ENCODE data around the gene SLC35F1.
"Not testable (repeated sequence)": the region's sequence is repeated elsewhere in the genome, so short reads cannot be mapped to it uniquely, and the experiment has no call there.

The SLC35F1 gene

GRCh38 chr6:118029967-118030366, 122.9 kb downstream of the SLC35F1 start:
- Histone ChIP-seq H3K27ac (ENCODE audit: low read depth, low read length) (no peak overlapping the region), H3K4me1 (ENCODE audit: control insufficient read depth in 5 of 5, insufficient read depth in 5 of 5, low read length in 5 of 5) (no peaks in the 10 kb centered on the region), H3K4me3 (ENCODE audit: low read depth in 1 of 5, low read length in 5 of 5) (no peak overlapping the region), H3K9me3 (ENCODE audit: control insufficient read depth in 5 of 5, low read length in 5 of 5) (peaks cover 0 to 2% (median 0%) of the 10 kb centered on the region in 5 donors), H3K36me3 (ENCODE audit: control insufficient read depth in 5 of 5, insufficient read depth in 5 of 5, low read length in 5 of 5) (no peaks in the 10 kb centered on the region), H3K9ac (ENCODE audit: low read length in 5 of 5) (no peak overlapping the region), H3K27me3 (ENCODE audit: control insufficient read depth in 5 of 5, insufficient read depth in 4 of 5, low read length in 5 of 5) (no peaks in the 10 kb centered on the region)

GRCh38 chr6:118037479-118037878, 130.4 kb downstream of the SLC35F1 start:
- H3K36me3 ChIP-seq (ENCODE audit: control insufficient read depth in 5 of 5, insufficient read depth in 5 of 5, low read length in 5 of 5); H3K4me1 ChIP-seq (ENCODE audit: control insufficient read depth in 5 of 5, insufficient read depth in 5 of 5, low read length in 5 of 5); H3K9ac ChIP-seq (ENCODE audit: low read length in 5 of 5): not testable (repeated sequence)

GRCh38 chr6:118042855-118043254, 135.8 kb downstream of the SLC35F1 start:
- H3K9ac ChIP-seq (ENCODE audit: low read length in 5 of 5), result no peak overlapping the region
- H3K27ac ChIP-seq (ENCODE audit: low read depth, low read length), result no peak overlapping the region
- H3K9me3 ChIP-seq (ENCODE audit: control insufficient read depth in 5 of 5, low read length in 5 of 5), result no peaks in the 10 kb centered on the region

More at GRCh38 chr6:118037479-118037878, 130.4 kb downstream of the SLC35F1 start:
- H3K27me3 ChIP-seq (ENCODE audit: control insufficient read depth in 5 of 5, insufficient read depth in 4 of 5, low read length in 5 of 5); H3K27ac ChIP-seq (ENCODE audit: low read depth, low read length); H3K9me3 ChIP-seq (ENCODE audit: control insufficient read depth in 5 of 5, low read length in 5 of 5); H3K4me3 ChIP-seq (ENCODE audit: low read depth in 1 of 5, low read length in 5 of 5): not testable (repeated sequence)

DNA sequence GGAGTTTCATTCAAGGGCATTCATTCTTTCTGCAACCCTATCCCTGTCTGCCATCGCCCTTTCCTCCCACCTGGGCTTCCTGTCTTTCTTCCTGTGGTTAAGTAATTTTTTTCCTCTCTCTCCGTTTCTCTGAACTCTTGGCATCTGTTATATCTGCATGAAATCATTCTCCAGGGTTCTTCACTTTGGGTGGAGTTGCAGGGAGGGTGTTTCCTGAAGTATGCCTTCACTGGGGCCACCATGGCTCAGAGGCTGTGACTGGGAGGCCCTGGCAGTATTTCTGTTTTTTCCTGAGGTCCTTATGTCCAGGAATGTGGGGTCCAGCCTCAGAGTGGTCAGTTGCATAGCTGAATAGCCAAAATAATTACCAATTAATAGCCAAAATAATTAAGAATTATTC, 137.2 kb downstream of the SLC35F1 start:
- Histone ChIP-seq H3K27ac (ENCODE audit: low read depth, low read length) (no peak overlapping the region), H3K9ac (ENCODE audit: low read length in 5 of 5) (no peak overlapping the region), H3K4me1 (ENCODE audit: control insufficient read depth in 5 of 5, insufficient read depth in 5 of 5, low read length in 5 of 5) (peaks cover 0 to 4% (median 0%) of the 10 kb centered on the region in 5 donors), H3K27me3 (ENCODE audit: control insufficient read depth in 5 of 5, insufficient read depth in 4 of 5, low read length in 5 of 5) (no peaks in the 10 kb centered on the region), H3K9me3 (ENCODE audit: control insufficient read depth in 5 of 5, low read length in 5 of 5) (no peaks in the 10 kb centered on the region), H3K36me3 (ENCODE audit: control insufficient read depth in 5 of 5, insufficient read depth in 5 of 5, low read length in 5 of 5) (no peaks in the 10 kb centered on the region), H3K4me3 (ENCODE audit: low read depth in 1 of 5, low read length in 5 of 5) (no peak overlapping the region)

More at GRCh38 chr6:118042855-118043254, 135.8 kb downstream of the SLC35F1 start:
- Histone ChIP-seq H3K36me3 (ENCODE audit: control insufficient read depth in 5 of 5, insufficient read depth in 5 of 5, low read length in 5 of 5) (no peaks in the 10 kb centered on the region), H3K4me1 (ENCODE audit: control insufficient read depth in 5 of 5, insufficient read depth in 5 of 5, low read length in 5 of 5) (peaks cover 0 to 4% (median 0%) of the 10 kb centered on the region in 5 donors), H3K27me3 (ENCODE audit: control insufficient read depth in 5 of 5, insufficient read depth in 4 of 5, low read length in 5 of 5) (no peaks in the 10 kb centered on the region), H3K4me3 (ENCODE audit: low read depth in 1 of 5, low read length in 5 of 5) (no peak overlapping the region)

DNA sequence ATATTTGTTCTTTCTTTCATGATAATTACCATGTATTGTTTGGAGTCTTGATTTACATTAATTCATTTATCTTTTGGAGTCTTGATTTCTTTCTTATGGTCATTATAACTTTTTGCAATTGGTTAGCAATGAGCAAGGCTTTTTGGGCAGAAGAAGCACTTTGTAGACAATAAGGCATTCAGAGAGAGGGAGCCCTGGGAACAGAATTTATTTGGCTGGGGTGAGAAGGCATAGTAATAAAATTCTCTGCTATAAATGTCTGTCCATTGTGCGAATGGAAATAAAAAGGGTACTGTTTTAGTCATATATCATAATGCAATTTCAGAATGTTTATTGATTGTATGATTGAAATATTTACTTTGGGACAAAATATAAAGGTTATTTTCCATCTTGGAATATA, 147.0 kb downstream of the SLC35F1 start:
- Histone ChIP-seq H3K9ac (ENCODE audit: low read length in 5 of 5) (no peak overlapping the region), H3K4me3 (ENCODE audit: low read depth in 1 of 5, low read length in 5 of 5) (no peak overlapping the region), H3K27ac (ENCODE audit: low read depth, low read length) (no peak overlapping the region), H3K9me3 (ENCODE audit: control insufficient read depth in 5 of 5, low read length in 5 of 5) (no peaks in the 10 kb centered on the region), H3K27me3 (ENCODE audit: control insufficient read depth in 5 of 5, insufficient read depth in 4 of 5, low read length in 5 of 5) (no peaks in the 10 kb centered on the region), H3K36me3 (ENCODE audit: control insufficient read depth in 5 of 5, insufficient read depth in 5 of 5, low read length in 5 of 5) (no peaks in the 10 kb centered on the region), H3K4me1 (ENCODE audit: control insufficient read depth in 5 of 5, insufficient read depth in 5 of 5, low read length in 5 of 5) (no peaks in the 10 kb centered on the region)

DNA sequence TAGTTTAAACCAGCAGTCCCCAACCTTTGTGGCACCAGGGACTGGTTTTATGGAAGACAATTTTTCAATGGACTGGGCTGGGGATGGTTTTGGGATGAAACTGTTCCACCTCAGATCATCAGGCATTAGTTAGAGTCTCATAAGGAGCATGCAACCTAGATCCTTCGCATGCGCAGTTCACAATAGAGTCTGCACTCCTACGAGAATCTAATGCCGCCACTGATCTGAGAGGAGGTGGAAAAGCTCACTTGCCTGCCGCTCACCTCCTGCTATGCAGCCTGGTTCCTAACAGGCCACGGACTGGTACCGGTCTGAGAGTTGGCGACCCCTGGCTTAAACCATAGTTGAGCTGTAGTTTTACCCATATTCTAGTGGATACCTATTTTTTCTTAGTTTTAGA, 154.6 kb downstream of the SLC35F1 start:
- no peaks in the 10 kb centered on the region for H3K27me3 ChIP-seq (ENCODE audit: control insufficient read depth in 5 of 5, insufficient read depth in 4 of 5, low read length in 5 of 5)
- H3K9me3 ChIP-seq (ENCODE audit: control insufficient read depth in 5 of 5, low read length in 5 of 5), result no peaks in the 10 kb centered on the region
- no peak overlapping the region for H3K27ac ChIP-seq (ENCODE audit: low read depth, low read length)
- no peaks in the 10 kb centered on the region for H3K36me3 ChIP-seq (ENCODE audit: control insufficient read depth in 5 of 5, insufficient read depth in 5 of 5, low read length in 5 of 5)
- no peaks in the 10 kb centered on the region for H3K4me1 ChIP-seq (ENCODE audit: control insufficient read depth in 5 of 5, insufficient read depth in 5 of 5, low read length in 5 of 5)
- no peak overlapping the region for H3K9ac ChIP-seq (ENCODE audit: low read length in 5 of 5)
- H3K4me3 ChIP-seq (ENCODE audit: low read depth in 1 of 5, low read length in 5 of 5), result no peak overlapping the region

GRCh38 chr6:118080547-118080946, 173.5 kb downstream of the SLC35F1 start:
- no peak overlapping the region for H3K9ac ChIP-seq (ENCODE audit: low read length in 5 of 5)
- H3K27me3 ChIP-seq (ENCODE audit: control insufficient read depth in 5 of 5, insufficient read depth in 4 of 5, low read length in 5 of 5), result no peaks in the 10 kb centered on the region
- H3K36me3 ChIP-seq (ENCODE audit: control insufficient read depth in 5 of 5, insufficient read depth in 5 of 5, low read length in 5 of 5), result no peaks in the 10 kb centered on the region
- no peaks in the 10 kb centered on the region for H3K4me1 ChIP-seq (ENCODE audit: control insufficient read depth in 5 of 5, insufficient read depth in 5 of 5, low read length in 5 of 5)
- H3K4me3 ChIP-seq (ENCODE audit: low read depth in 1 of 5, low read length in 5 of 5), result no peak overlapping the region
- H3K9me3 ChIP-seq (ENCODE audit: control insufficient read depth in 5 of 5, low read length in 5 of 5), result no peaks in the 10 kb centered on the region
- no peak overlapping the region for H3K27ac ChIP-seq (ENCODE audit: low read depth, low read length)

- no peak overlapping the region for H3K4me3 ChIP-seq (ENCODE audit: low read depth in 1 of 5, low read length in 5 of 5)
- no peak overlapping the region for H3K9ac ChIP-seq (ENCODE audit: low read length in 5 of 5)
- H3K9me3 ChIP-seq (ENCODE audit: control insufficient read depth in 5 of 5, low read length in 5 of 5), result no peaks in the 10 kb centered on the region
- no peaks in the 10 kb centered on the region for H3K4me1 ChIP-seq (ENCODE audit: control insufficient read depth in 5 of 5, insufficient read depth in 5 of 5, low read length in 5 of 5)
- H3K36me3 ChIP-seq (ENCODE audit: control insufficient read depth in 5 of 5, insufficient read depth in 5 of 5, low read length in 5 of 5), result no peaks in the 10 kb centered on the region
- no peak overlapping the region for H3K27ac ChIP-seq (ENCODE audit: low read depth, low read length)
- no peaks in the 10 kb centered on the region for H3K27me3 ChIP-seq (ENCODE audit: control insufficient read depth in 5 of 5, insufficient read depth in 4 of 5, low read length in 5 of 5)
These were observed 176.6 kb downstream of the SLC35F1 start for GRCh38 chr6:118083711-118084110.

- H3K4me1 ChIP-seq (ENCODE audit: control insufficient read depth in 5 of 5, insufficient read depth in 5 of 5, low read length in 5 of 5), result no peaks in the 10 kb centered on the region
- no peak overlapping the region for H3K9ac ChIP-seq (ENCODE audit: low read length in 5 of 5)
- H3K27ac ChIP-seq (ENCODE audit: low read depth, low read length), result no peak overlapping the region
- no peak overlapping the region for H3K4me3 ChIP-seq (ENCODE audit: low read depth in 1 of 5, low read length in 5 of 5)
- no peaks in the 10 kb centered on the region for H3K36me3 ChIP-seq (ENCODE audit: control insufficient read depth in 5 of 5, insufficient read depth in 5 of 5, low read length in 5 of 5)
- H3K27me3 ChIP-seq (ENCODE audit: control insufficient read depth in 5 of 5, insufficient read depth in 4 of 5, low read length in 5 of 5), result no peaks in the 10 kb centered on the region
- no peaks in the 10 kb centered on the region for H3K9me3 ChIP-seq (ENCODE audit: control insufficient read depth in 5 of 5, low read length in 5 of 5)
These were observed 178.6 kb downstream of the SLC35F1 start for GRCh38 chr6:118085665-118086064.

- no peak overlapping the region for H3K27ac ChIP-seq (ENCODE audit: low read depth, low read length)
- no peak overlapping the region for H3K9ac ChIP-seq (ENCODE audit: low read length in 5 of 5)
- no peaks in the 10 kb centered on the region for H3K9me3 ChIP-seq (ENCODE audit: control insufficient read depth in 5 of 5, low read length in 5 of 5)
- no peaks in the 10 kb centered on the region for H3K27me3 ChIP-seq (ENCODE audit: control insufficient read depth in 5 of 5, insufficient read depth in 4 of 5, low read length in 5 of 5)
- no peaks in the 10 kb centered on the region for H3K4me1 ChIP-seq (ENCODE audit: control insufficient read depth in 5 of 5, insufficient read depth in 5 of 5, low read length in 5 of 5)
- H3K4me3 ChIP-seq (ENCODE audit: low read depth in 1 of 5, low read length in 5 of 5), result no peak overlapping the region
- no peaks in the 10 kb centered on the region for H3K36me3 ChIP-seq (ENCODE audit: control insufficient read depth in 5 of 5, insufficient read depth in 5 of 5, low read length in 5 of 5)
These were observed 179.1 kb downstream of the SLC35F1 start for GRCh38 chr6:118086159-118086558.

- no peak overlapping the region for H3K9ac ChIP-seq (ENCODE audit: low read length in 5 of 5)
- no peaks in the 10 kb centered on the region for H3K4me1 ChIP-seq (ENCODE audit: control insufficient read depth in 5 of 5, insufficient read depth in 5 of 5, low read length in 5 of 5)
- H3K4me3 ChIP-seq (ENCODE audit: low read depth in 1 of 5, low read length in 5 of 5), result no peak overlapping the region
- H3K36me3 ChIP-seq (ENCODE audit: control insufficient read depth in 5 of 5, insufficient read depth in 5 of 5, low read length in 5 of 5), result no peaks in the 10 kb centered on the region
- no peaks in the 10 kb centered on the region for H3K27me3 ChIP-seq (ENCODE audit: control insufficient read depth in 5 of 5, insufficient read depth in 4 of 5, low read length in 5 of 5)
- H3K9me3 ChIP-seq (ENCODE audit: control insufficient read depth in 5 of 5, low read length in 5 of 5), result peaks cover 0 to 3% (median 0%) of the 10 kb centered on the region in 5 donors
- no peak overlapping the region for H3K27ac ChIP-seq (ENCODE audit: low read depth, low read length)
These were observed 185.0 kb downstream of the SLC35F1 start for GRCh38 chr6:118092086-118092485.

Data from subcutaneous abdominal adipose tissue (tissue), 5 donors.